ENCODE data around the gene SPATA20. TPM values are rescaled to one million over a fixed set of nuclear protein-coding genes. Genes with fewer than 3 reads are reported as not detected.

The SPATA20 gene
- total and polyA plus RNA-seq, 2 of the 4 experiments (the other 2 are of a cell fraction): 17.0 to 35.0 TPM

GRCh38 chr17:50601823-50602375 is 54.9 kb downstream of the SPATA20 start:
- no TSS peak for BruUV-seq (replicated peaks)
- Histone ChIP-seq H2BK15ac (ENCODE audit: low read depth, low read length) (no peak overlapping the region), H3K4me1 (ENCODE audit: control insufficient read depth, insufficient read depth, low read length) (peaks cover 8% of the 10 kb centered on the region; the same call in 1 of the 2 replicates), H3K9me1 (ENCODE audit: insufficient read depth, low read length) (no peaks in the 10 kb centered on the region), H3K56ac (ENCODE audit: extremely low read depth, insufficient read depth, low read length) (no peak overlapping the region), H4K91ac (ENCODE audit: insufficient read depth, low read depth, low read length) (no peak overlapping the region), H3K18ac (ENCODE audit: low read depth, low read length) (no peak overlapping the region), H4K8ac (ENCODE audit: low read depth in 2 of 2, low read length in 2 of 2) (no peak overlapping the region), H2AK5ac (ENCODE audit: low read depth, low read length) (no peak overlapping the region), H4K20me1 (ENCODE audit: insufficient read depth, low read length) (no peaks in the 10 kb centered on the region), H3K4ac (ENCODE audit: low read depth, low read length) (no peak overlapping the region), H3K9me3 (ENCODE audit: control insufficient read depth, insufficient read depth, low read length) (no peaks in the 10 kb centered on the region), H3K4me2 (ENCODE audit: low read depth, low read length) (no peak overlapping the region), H3K27ac (ENCODE audit: insufficient read depth, low read length) (no peak overlapping the region), H2BK120ac (ENCODE audit: low read depth, low read length) (no peak overlapping the region), H3K23ac (ENCODE audit: low read depth, low read length) (no peak overlapping the region), H3K9ac (ENCODE audit: low read depth, low read length) (no peak overlapping the region), H3K14ac (replicated peaks; ENCODE audit: low read depth, low read length) (no peak overlapping the region), H3K79me1 (ENCODE audit: low read depth in 1 of 2, low read length in 2 of 2) (no peaks in the 10 kb centered on the region), H2AK9ac (replicated peaks; ENCODE audit: low read depth, low read length, poor library complexity) (no peak overlapping the region), H2BK20ac (ENCODE audit: low read depth, low read length) (no peak overlapping the region), H3K4me3 (ENCODE audit: insufficient read depth, low read depth, low read length) (no peak overlapping the region), H3K27me3 (ENCODE audit: control insufficient read depth, insufficient read depth, low read length) (peaks cover 44% of the 10 kb centered on the region), H2BK5ac (ENCODE audit: low read depth, low read length, poor library complexity, severe bottlenecking) (no peak overlapping the region), H2AFZ (replicated peaks; ENCODE audit: low read length, poor library complexity) (peak overlapping the region; percentile 23), H3K36me3 (ENCODE audit: control insufficient read depth, insufficient read depth, low read length) (no peaks in the 10 kb centered on the region), H4K5ac (ENCODE audit: low read depth, low read length) (no peak overlapping the region)
- ChIA-PET POLR2A (ENCODE audit: unreplicated experiment) (no interaction called here), CTCF (no interaction called here)
- dilution Hi-C loops (cut with HindIII; ENCODE audit: low sequenced_read_pairs, unreplicated experiment): no loop called here
- in situ Hi-C loops (cut with MboI; ENCODE audit: low sequenced_read_pairs): no loop called here
- intact Hi-C loops (cut with micrococcal nuclease): no loop called here
- no CpG with 5 or more reads among the region's 13 CpGs for WGBS, 2 experiments (ENCODE audit: extremely low coverage in 2 of 2, insufficient read length in 1 of 2)
- ATAC-seq (ENCODE audit: low read depth): no peak
- DNase-seq: no peak
- TF ChIP-seq BHLHE40 (IDR thresholded peaks at IDR 0.05; ENCODE audit: low read depth, low read length) (no peak), FOS (IDR thresholded peaks at IDR 0.05; ENCODE audit: low read depth, low read length) (no peak), SMC3 (IDR thresholded peaks at IDR 0.05; ENCODE audit: low read depth, low read length) (no peak), USF2 (IDR thresholded peaks at IDR 0.05; ENCODE audit: low read depth, low read length) (no peak), CTCF (conservative IDR thresholded peaks at IDR 0.05; ENCODE audit: low read depth, low read length) (no peak), CHD1 (IDR thresholded peaks at IDR 0.05; ENCODE audit: low read depth, low read length) (no peak), NFE2L2 (IDR thresholded peaks at IDR 0.05; ENCODE audit: low read depth, low read length) (no peak), MXI1 (IDR thresholded peaks at IDR 0.05; ENCODE audit: borderline replicate concordance, low read depth, low read length) (no peak), POLR2A (IDR thresholded peaks at IDR 0.05; ENCODE audit: low read depth, low read length) (no peak), RCOR1 (IDR thresholded peaks at IDR 0.05; ENCODE audit: insufficient replicate concordance, low read length) (no peak), RFX5 (IDR thresholded peaks at IDR 0.05; ENCODE audit: low read depth, low read length) (no peak), MAZ (IDR thresholded peaks at IDR 0.05; ENCODE audit: borderline replicate concordance, low read depth, low read length) (no peak), ELK1 (IDR thresholded peaks at IDR 0.05; ENCODE audit: borderline replicate concordance, low read depth, low read length) (no peak), CEBPB (IDR thresholded peaks at IDR 0.05; ENCODE audit: low read depth, low read length) (no peak), RAD21 (IDR thresholded peaks at IDR 0.05; ENCODE audit: low read length) (no peak), MAFK (IDR thresholded peaks at IDR 0.05; ENCODE audit: low read depth, low read length) (no peak)
